HL-60 (cell line): ENCODE data around the gene SPATA20.

Experiments used
- CTCF ChIP-seq: IDR thresholded peaks from one replicate; pipeline ENCODE4 v1.5.1; 2011; ENCODE audit warnings: low read length, control low read depth, inconsistent platforms; ENCODE audit not compliant: insufficient read depth
- GABPA ChIP-seq: IDR thresholded peaks from 2 replicates; pipeline ENCODE4 v1.6.1; 2012; ENCODE audit warnings: low read depth

GRCh38 chr17:50572541-50572940, 25.6 kb downstream of the SPATA20 start:
- TF ChIP-seq CTCF (no peak), GABPA (no peak)
